Activated CD8-positive, alpha-beta memory T cell treated with anti-CD3 and anti-CD28 coated beads for 24 hours (primary cell): ENCODE results near the gene CPT1C.
"Not testable (repeated sequence)": the region's sequence is repeated elsewhere in the genome, so short reads cannot be mapped to it uniquely, and the experiment has no call there.

Experiments
- DNase-seq: peaks from one replicate; pipeline ENCODE4 v3.0.0-alpha.2; 2020

The CPT1C gene

GRCh38 chr19:49712397-49712859 lies 21.5 kb downstream of the CPT1C start:
- no peak for DNase-seq

GRCh38 chr19:49713236-49713845 lies 22.4 kb downstream of the CPT1C start:
- no peak for DNase-seq

GRCh38 chr19:49716154-49716553 lies 25.2 kb downstream of the CPT1C start:
- no peak for DNase-seq

GRCh38 chr19:49718511-49718910 lies 27.6 kb downstream of the CPT1C start:
- DNase-seq: no peak

- no peak for DNase-seq
Measured at GRCh38 chr19:49718991-49719390, 28.1 kb downstream of the CPT1C start.

GRCh38 chr19:49719420-49719819 lies 28.5 kb downstream of the CPT1C start:
- DNase-seq: not testable (repeated sequence)

GRCh38 chr19:49727217-49728030 lies 36.5 kb downstream of the CPT1C start:
- no peak for DNase-seq

GRCh38 chr19:49730166-49730565 lies 39.2 kb downstream of the CPT1C start:
- no peak for DNase-seq

GRCh38 chr19:49738268-49738667 lies 47.4 kb downstream of the CPT1C start:
- no peak for DNase-seq

- DNase-seq: no peak
Measured at GRCh38 chr19:49739098-49739497, 48.2 kb downstream of the CPT1C start.

GRCh38 chr19:49739933-49740332 lies 49.0 kb downstream of the CPT1C start:
- DNase-seq: no peak

GRCh38 chr19:49741210-49741844 lies 50.4 kb downstream of the CPT1C start:
- DNase-seq: no peak

- no peak for DNase-seq
Measured at GRCh38 chr19:49744946-49745381, 54.0 kb downstream of the CPT1C start.

- DNase-seq: peak; percentile 70
Measured at GRCh38 chr19:49746206-49746958, 55.5 kb downstream of the CPT1C start.

- DNase-seq: no peak
Measured at GRCh38 chr19:49749055-49749716, 58.3 kb downstream of the CPT1C start.

- DNase-seq: no peak
Measured at GRCh38 chr19:49749771-49750170, 58.9 kb downstream of the CPT1C start.

- DNase-seq: no peak
Measured at GRCh38 chr19:49752701-49753100, 61.8 kb downstream of the CPT1C start.

- no peak for DNase-seq
Measured at GRCh38 chr19:49755956-49756355, 65.0 kb downstream of the CPT1C start.

- no peak for DNase-seq
Measured at GRCh38 chr19:49758292-49758691, 67.4 kb downstream of the CPT1C start.

GRCh38 chr19:49761249-49761624 lies 70.3 kb downstream of the CPT1C start:
- DNase-seq: no peak

GRCh38 chr19:49761625-49762311 lies 70.9 kb downstream of the CPT1C start:
- DNase-seq: no peak

GRCh38 chr19:49763230-49763629 lies 72.3 kb downstream of the CPT1C start, which contains the start of gene TSKS:
TSKS (minus strand) TSS chr19:49763306; CDS start chr19:49763247, 59 bp downstream.
- DNase-seq: no peak
